Neural cell (in vitro differentiated cells): ENCODE results near the gene DIAPH2. TPM values are rescaled to one million over a fixed set of nuclear protein-coding genes. Genes with fewer than 3 reads are reported as not detected.

Source experiments
- H2AFZ ChIP-seq: fragments of 200-600, 300-800 bp; sonication (generic), shearing (Covaris generic); 2 replicates; pipeline ENCODE4 v1.6.0; 2014; ENCODE audit warnings: low read depth, mild to moderate bottlenecking, antibody characterized with exemption, low read length, moderate library complexity
- H3F3A ChIP-seq: fragments of 200-600 bp; shearing (Covaris generic); 2 replicates; pipeline ENCODE4 v1.6.1; 2016; ENCODE audit warnings: mild to moderate bottlenecking, moderate library complexity, mixed read lengths, antibody characterized with exemption, low read length; ENCODE audit not compliant: insufficient read depth, poor library complexity, severe bottlenecking
- H3K27ac ChIP-seq: fragments of 200-600, 300-800 bp; sonication (generic), shearing (Covaris generic); 2 replicates; pipeline ENCODE4 v1.5.1; 2014; ENCODE audit warnings: mild to moderate bottlenecking, low read length, moderate library complexity
- H3K27me3 ChIP-seq: fragments of 300-800, 200-600 bp; sonication (generic), shearing (Covaris generic); 2 replicates; pipeline ENCODE4 v1.6.0; 2014; ENCODE audit warnings: mild to moderate bottlenecking, low read depth, low read length, moderate library complexity; ENCODE audit not compliant: insufficient read depth
- H3K36me3 ChIP-seq: fragments of 300-800, 200-600 bp; sonication (generic), shearing (Covaris generic); 2 replicates; pipeline ENCODE4 v1.5.1; 2014; ENCODE audit warnings: mild to moderate bottlenecking, antibody characterized with exemption, low read length, moderate library complexity; ENCODE audit not compliant: insufficient read depth
- H3K4me2 ChIP-seq: fragments of 300-800, 200-600 bp; sonication (generic), shearing (Covaris generic); 2 replicates; pipeline ENCODE4 v1.6.0; 2014; ENCODE audit warnings: mild to moderate bottlenecking, low read length
- H3K4me3 ChIP-seq: fragments of 300-800, 200-600 bp; sonication (generic), shearing (Covaris generic); 2 replicates; pipeline ENCODE4 v1.5.1; 2014; ENCODE audit warnings: mild to moderate bottlenecking, low read length, moderate library complexity
- H3K79me2 ChIP-seq: fragments of 200-600 bp; shearing (Covaris generic); replicated peaks from 2 replicates; pipeline ENCODE4 v1.6.0; 2014; ENCODE audit warnings: mild to moderate bottlenecking, low read length, moderate library complexity; ENCODE audit not compliant: insufficient read depth
- H3K9ac ChIP-seq: fragments of 300-800, 200-600 bp; sonication (generic), shearing (Covaris generic); 2 replicates; pipeline ENCODE4 v1.6.1; 2016; ENCODE audit warnings: mild to moderate bottlenecking, low read length, mixed read lengths
- H3K9me2 ChIP-seq: fragments of 200-600 bp; shearing (Covaris generic); 2 replicates; pipeline ENCODE4 v1.6.1; 2016; ENCODE audit warnings: mild to moderate bottlenecking, low read length, mixed read lengths; ENCODE audit not compliant: insufficient read depth
- H3K9me3 ChIP-seq: fragments of 200-600, 300-800 bp; sonication (generic), shearing (Covaris generic); 2 replicates; pipeline ENCODE4 v1.6.1; 2016; ENCODE audit warnings: mild to moderate bottlenecking, mixed run types, low read length, moderate library complexity, mixed read lengths
- H4K20me1 ChIP-seq: fragments of 200-600 bp; shearing (Covaris generic); 2 replicates; pipeline ENCODE4 v1.6.1; 2016; ENCODE audit warnings: mild to moderate bottlenecking, mixed run types; ENCODE audit not compliant: insufficient read depth
- CTCF ChIP-seq: fragments of 450-650 bp; IDR thresholded peaks from 2 replicates; pipeline ENCODE4 v1.5.1; 2014; ENCODE audit warnings: antibody characterized with exemption, mild to moderate bottlenecking, moderate library complexity; ENCODE audit not compliant: poor library complexity, severe bottlenecking
- EP300 ChIP-seq: fragments of 450-650 bp; conservative IDR thresholded peaks from 2 replicates; pipeline ENCODE4 v1.6.1; 2014; ENCODE audit warnings: antibody characterized with exemption, mild to moderate bottlenecking, moderate library complexity; ENCODE audit not compliant: poor library complexity, severe bottlenecking
- EZH2 ChIP-seq: fragments of 200-600, 300-800 bp; shearing (Covaris generic), sonication (generic); IDR thresholded peaks from 2 replicates; pipeline ENCODE4 v1.6.1; 2014; ENCODE audit warnings: antibody characterized with exemption, low read length, borderline replicate concordance, mild to moderate bottlenecking; ENCODE audit not compliant: insufficient read depth, poor library complexity, severe bottlenecking
- POLR2AphosphoS5 ChIP-seq: IDR thresholded peaks from 2 replicates; pipeline ENCODE4 v1.6.1; 2012
- RAD21 ChIP-seq: fragments of 450-650 bp; conservative IDR thresholded peaks from 2 replicates; pipeline ENCODE4 v1.6.1; 2014; ENCODE audit warnings: antibody characterized with exemption, mild to moderate bottlenecking, moderate library complexity
- REST ChIP-seq: IDR thresholded peaks from 2 replicates; pipeline ENCODE4 v1.6.1; 2012; ENCODE audit warnings: borderline replicate concordance
- SMC3 ChIP-seq: fragments of 450-650 bp; conservative IDR thresholded peaks from 2 replicates; pipeline ENCODE4 v1.6.1; 2014; ENCODE audit warnings: antibody characterized with exemption, mild to moderate bottlenecking, moderate library complexity; ENCODE audit not compliant: poor library complexity
- TAF1 ChIP-seq: IDR thresholded peaks from 2 replicates; pipeline ENCODE4 v1.6.1; 2012; ENCODE audit warnings: low read depth
- polyA plus RNA-seq: library from polyadenylated mRNA; depleted of rRNA; stranded (reverse); fragments of >200 nt; gene quantifications from 2 replicates; pipeline ENCODE4 v1.2.3, GENCODE V29; 2014

The DIAPH2 gene
- polyA plus RNA-seq, 1 donor from 2014 or later, result 0.07 TPM

DNA sequence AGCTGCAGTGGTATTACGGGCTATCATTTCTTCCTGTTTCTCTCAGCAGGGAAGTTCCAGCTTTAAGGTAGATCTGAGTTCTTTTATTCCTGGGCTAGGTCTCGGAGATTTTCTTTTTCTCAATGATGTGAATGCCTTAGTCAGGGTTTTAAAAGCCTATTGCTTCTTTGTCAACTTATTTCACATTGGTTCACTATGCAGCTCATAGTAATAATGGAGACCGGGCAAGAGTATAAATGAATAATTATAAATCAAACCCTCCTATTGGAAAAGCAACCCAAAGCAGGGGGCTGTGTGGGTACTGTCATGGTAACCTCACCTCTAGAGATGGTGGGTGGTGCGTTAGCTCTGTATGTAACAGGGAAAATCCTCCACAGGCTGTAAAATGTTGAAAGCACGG is 762.7 kb downstream of the DIAPH2 start:
- peak overlapping the region; percentile 58 for H3K27ac ChIP-seq
- H2AFZ ChIP-seq, result no peak overlapping the region
- H3K4me2 ChIP-seq, result peak overlapping the region; percentile 44
- H3K4me3 ChIP-seq, result peak overlapping the region; percentile 44
- H3K9me3 ChIP-seq, result no peaks in the 10 kb centered on the region
- TF ChIP-seq RAD21 (no peak), TAF1 (no peak), REST (no peak), POLR2AphosphoS5 (peak; percentile 24), EZH2 (no peak), SMC3 (no peak)
- H3K9me2 ChIP-seq, result no peaks in the 10 kb centered on the region
- H3K79me2 ChIP-seq, result no peaks in the 10 kb centered on the region
- no peaks in the 10 kb centered on the region for H4K20me1 ChIP-seq
- H3K36me3 ChIP-seq, result no peaks in the 10 kb centered on the region
- H3F3A ChIP-seq, result no peaks in the 10 kb centered on the region
- H3K27me3 ChIP-seq, result no peaks in the 10 kb centered on the region
- peak overlapping the region; percentile 23 for H3K9ac ChIP-seq

DNA sequence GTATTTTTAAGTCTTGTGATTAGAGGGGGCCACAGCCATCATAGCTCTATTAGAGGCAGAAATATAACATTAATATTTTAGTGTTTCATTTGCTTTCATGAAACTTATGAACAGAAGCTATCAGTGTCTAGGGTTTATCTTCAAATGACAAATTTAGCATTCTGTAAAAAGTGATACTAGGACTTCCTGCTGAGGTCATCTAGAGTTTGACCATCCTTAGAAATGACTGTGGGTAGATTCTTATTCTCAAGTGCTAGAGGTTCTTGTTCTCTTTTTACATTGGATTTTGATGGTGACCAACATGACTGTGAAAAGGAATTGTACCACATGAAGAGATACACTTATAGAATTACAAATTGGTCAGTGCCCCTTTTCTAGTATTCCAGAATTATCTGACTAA is 767.6 kb downstream of the DIAPH2 start:
- no peak for TF ChIP-seq REST
- TF ChIP-seq TAF1, result no peak
- TF ChIP-seq EZH2, result no peak
- no peak for TF ChIP-seq SMC3
- Histone ChIP-seq H3K27ac (no peak overlapping the region), H3F3A (no peaks in the 10 kb centered on the region), H3K9me2 (no peaks in the 10 kb centered on the region), H3K4me2 (no peak overlapping the region), H3K9me3 (no peaks in the 10 kb centered on the region), H3K79me2 (no peaks in the 10 kb centered on the region), H3K4me3 (no peak overlapping the region), H4K20me1 (no peaks in the 10 kb centered on the region), H3K36me3 (no peaks in the 10 kb centered on the region), H2AFZ (no peak overlapping the region), H3K9ac (no peak overlapping the region), H3K27me3 (no peaks in the 10 kb centered on the region)

DNA sequence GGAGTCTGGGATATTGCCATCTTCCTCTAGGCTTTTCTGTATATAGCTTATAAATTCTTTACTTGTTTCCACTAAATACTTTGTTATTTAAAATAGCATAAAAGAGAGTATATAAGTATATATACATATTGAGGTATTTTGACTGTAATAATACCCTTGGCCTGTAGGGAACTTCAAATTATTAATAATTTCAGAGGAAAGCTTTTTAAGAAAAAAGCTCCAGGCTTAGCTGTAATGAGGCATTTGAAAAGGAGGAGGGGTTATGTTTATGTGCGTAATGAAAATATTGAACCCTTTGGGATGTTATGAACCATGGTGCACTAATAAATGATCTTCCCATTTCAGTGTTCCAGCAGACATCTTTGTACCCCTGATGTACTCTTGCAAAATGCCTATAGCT is 777.1 kb downstream of the DIAPH2 start:
- H3K9me3 ChIP-seq, result no peaks in the 10 kb centered on the region
- no peak overlapping the region for H3K9ac ChIP-seq
- H3K9me2 ChIP-seq, result no peaks in the 10 kb centered on the region
- no peak overlapping the region for H3K4me3 ChIP-seq
- TF ChIP-seq TAF1, result no peak
- no peak for TF ChIP-seq CTCF
- no peak for TF ChIP-seq EZH2
- TF ChIP-seq EP300, result no peak
- TF ChIP-seq SMC3, result no peak
- H3K36me3 ChIP-seq, result no peaks in the 10 kb centered on the region
- H3K27ac ChIP-seq, result no peak overlapping the region
- H4K20me1 ChIP-seq, result no peaks in the 10 kb centered on the region
- H3K27me3 ChIP-seq, result no peaks in the 10 kb centered on the region
- H3K79me2 ChIP-seq, result no peaks in the 10 kb centered on the region
- H2AFZ ChIP-seq, result no peak overlapping the region
- H3F3A ChIP-seq, result no peaks in the 10 kb centered on the region
- no peak overlapping the region for H3K4me2 ChIP-seq
